SU-DHL-6 (cell line): Measurements from ENCODE around the gene EDARADD.

Experiments used
- H2AFZ ChIP-seq: fragments of 200-600 bp; sonication (generic); 2 replicates; pipeline ENCODE4 v1.6.1; 2014; ENCODE audit warnings: low read depth, mild to moderate bottlenecking, moderate library complexity, mixed read lengths, antibody characterized with exemption, low read length; ENCODE audit not compliant: severe bottlenecking
- H3F3A ChIP-seq: fragments of 200-600 bp; shearing (Covaris generic); 2 replicates; pipeline ENCODE4 v1.6.0; 2016; ENCODE audit warnings: antibody characterized with exemption, mild to moderate bottlenecking; ENCODE audit not compliant: insufficient read depth
- H3K27ac ChIP-seq: fragments of 200-600 bp; sonication (generic); 2 replicates; pipeline ENCODE4 v1.5.1; 2016; ENCODE audit warnings: low read depth, mild to moderate bottlenecking, low read length, moderate library complexity, mixed read lengths
- H3K27me3 ChIP-seq: fragments of 200-600 bp; sonication (generic), shearing (Covaris generic); 2 replicates; pipeline ENCODE4 v1.6.0; 2014; ENCODE audit warnings: mild to moderate bottlenecking, low read length
- H3K36me3 ChIP-seq: fragments of 200-600 bp; sonication (generic); 2 replicates; pipeline ENCODE4 v1.6.1; 2014; ENCODE audit warnings: mild to moderate bottlenecking, low read length, mixed read lengths
- H3K4me2 ChIP-seq: fragments of 300-600, 200-600 bp; shearing (Covaris generic), sonication (generic); 2 replicates; pipeline ENCODE4 v1.6.0; 2014; ENCODE audit warnings: low read length, low read depth, mild to moderate bottlenecking; ENCODE audit not compliant: poor library complexity, severe bottlenecking
- H3K4me3 ChIP-seq: fragments of 200-600 bp; sonication (generic); 2 replicates; pipeline ENCODE4 v1.5.1; 2014; ENCODE audit warnings: antibody characterized with exemption, low read length, mild to moderate bottlenecking, mixed read lengths; ENCODE audit not compliant: insufficient read depth, poor library complexity, severe bottlenecking
- H3K79me2 ChIP-seq: fragments of 200-600 bp; sonication (generic); 2 replicates; pipeline ENCODE4 v1.6.1; 2014; ENCODE audit warnings: mild to moderate bottlenecking, low read length, moderate library complexity; ENCODE audit not compliant: insufficient read depth
- H3K9ac ChIP-seq: fragments of 200-600 bp; sonication (generic); 2 replicates; pipeline ENCODE4 v1.7.0; 2014; ENCODE audit warnings: mild to moderate bottlenecking, low read length
- H3K9me2 ChIP-seq: fragments of 200-600 bp; sonication (generic); replicated peaks from 2 replicates; pipeline ENCODE4 v1.6.1; 2014; ENCODE audit warnings: low read length; ENCODE audit not compliant: insufficient read depth
- H3K9me3 ChIP-seq: fragments of 200-600 bp; sonication (generic); 2 replicates; pipeline ENCODE4 v1.6.1; 2014; ENCODE audit warnings: low read length, mixed read lengths; ENCODE audit not compliant: insufficient read depth
- H4K20me1 ChIP-seq: fragments of 200-600 bp; sonication (generic); 2 replicates; pipeline ENCODE4 v1.6.1; 2014; ENCODE audit warnings: low read depth, mild to moderate bottlenecking, antibody characterized with exemption, low read length, moderate library complexity, mixed read lengths
- CTCF ChIP-seq: fragments of 200-600 bp; sonication (generic); IDR thresholded peaks from one replicate; pipeline ENCODE4 v1.5.1; 2017; ENCODE audit warnings: antibody characterized with exemption, mild to moderate bottlenecking, low read length, moderate library complexity; ENCODE audit not compliant: insufficient read depth, poor library complexity, severe bottlenecking
- EZH2phosphoT487 ChIP-seq: fragments of 200-600 bp; sonication (generic), shearing (Covaris generic); conservative IDR thresholded peaks from 2 replicates; pipeline ENCODE4 v1.6.1; 2018; ENCODE audit warnings: mild to moderate bottlenecking, antibody characterized with exemption, low read length, moderate library complexity, mixed read lengths

The EDARADD gene

GRCh38 chr1:236469466-236469865, 75.4 kb downstream of the EDARADD start:
- Histone ChIP-seq H4K20me1 (no peaks in the 10 kb centered on the region), H3K27ac (no peak overlapping the region), H3K9me2 (no peaks in the 10 kb centered on the region), H3K79me2 (no peaks in the 10 kb centered on the region), H3K9me3 (no peaks in the 10 kb centered on the region), H3F3A (no peaks in the 10 kb centered on the region), H3K4me2 (no peak overlapping the region), H2AFZ (no peak overlapping the region), H3K36me3 (no peaks in the 10 kb centered on the region), H3K4me3 (no peak overlapping the region), H3K9ac (no peak overlapping the region), H3K27me3 (no peaks in the 10 kb centered on the region)
- TF ChIP-seq EZH2phosphoT487, result no peak
- TF ChIP-seq CTCF, result no peak

GRCh38 chr1:236471096-236471495, 77.0 kb downstream of the EDARADD start:
- no peaks in the 10 kb centered on the region for H3K9me3 ChIP-seq
- no peak overlapping the region for H2AFZ ChIP-seq
- no peaks in the 10 kb centered on the region for H3K79me2 ChIP-seq
- no peak overlapping the region for H3K9ac ChIP-seq
- TF ChIP-seq EZH2phosphoT487, result no peak
- no peak for TF ChIP-seq CTCF
- no peaks in the 10 kb centered on the region for H3K36me3 ChIP-seq
- no peaks in the 10 kb centered on the region for H3K27me3 ChIP-seq
- no peak overlapping the region for H3K4me3 ChIP-seq
- H3K4me2 ChIP-seq, result no peak overlapping the region
- H3K27ac ChIP-seq, result no peak overlapping the region
- no peaks in the 10 kb centered on the region for H4K20me1 ChIP-seq
- H3K9me2 ChIP-seq, result no peaks in the 10 kb centered on the region
- H3F3A ChIP-seq, result no peaks in the 10 kb centered on the region

GRCh38 chr1:236471653-236472052, 77.6 kb downstream of the EDARADD start:
- H4K20me1 ChIP-seq, result no peaks in the 10 kb centered on the region
- no peaks in the 10 kb centered on the region for H3K79me2 ChIP-seq
- H3K4me3 ChIP-seq, result no peak overlapping the region
- H3K27me3 ChIP-seq, result no peaks in the 10 kb centered on the region
- H3K9ac ChIP-seq, result no peak overlapping the region
- H3K36me3 ChIP-seq, result no peaks in the 10 kb centered on the region
- TF ChIP-seq CTCF (no peak), EZH2phosphoT487 (no peak)
- H3K27ac ChIP-seq, result no peak overlapping the region
- no peaks in the 10 kb centered on the region for H3K9me2 ChIP-seq
- H3K4me2 ChIP-seq, result no peak overlapping the region
- no peaks in the 10 kb centered on the region for H3F3A ChIP-seq
- no peak overlapping the region for H2AFZ ChIP-seq
- no peaks in the 10 kb centered on the region for H3K9me3 ChIP-seq
